ENCODE data around the gene FGF2. TPM values are rescaled to one million over a fixed set of nuclear protein-coding genes. Genes with fewer than 3 reads are reported as not detected.

Gene FGF2
- total and polyA plus RNA-seq, 12 donors = 0.85 to 5.3 (median 2.6) TPM

DNA sequence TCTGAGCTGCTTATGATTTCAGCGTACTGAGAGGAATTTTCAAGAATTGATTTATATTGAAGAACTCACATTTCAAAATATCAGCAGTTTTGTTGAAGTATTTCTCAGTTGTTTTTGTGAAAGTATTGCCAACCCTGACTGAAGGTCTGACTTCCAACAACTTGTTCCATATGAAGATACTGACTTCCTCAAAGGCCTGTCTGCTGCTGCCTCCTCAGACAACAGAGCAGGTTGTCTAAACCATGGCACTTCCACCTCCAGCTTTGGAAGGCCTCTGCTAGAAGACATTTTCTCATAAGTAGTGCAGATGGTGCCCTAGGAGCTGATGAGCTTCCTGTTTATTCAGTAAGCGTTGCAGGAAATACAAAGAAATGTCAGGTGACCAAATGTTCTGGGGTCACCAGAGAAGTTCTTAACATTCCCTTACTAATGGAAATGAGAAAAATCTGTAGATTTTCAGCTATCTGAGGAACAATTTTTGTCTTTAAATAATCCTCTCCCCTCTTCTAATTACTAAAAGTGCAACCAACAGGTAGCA, 28.8 kb downstream of the FGF2 start:
- TF ChIP-seq CTCF (IDR thresholded peaks at IDR 0.05) = no peak
- no peak for TF ChIP-seq POLR2A (IDR thresholded peaks at IDR 0.05)
- intact Hi-C loops (cut with DNase I) = no loop called here
- Histone ChIP-seq H3K4me3 (no peak overlapping the region), H3K36me3 (replicated peaks in 1 of 2) (no peaks in the 10 kb centered on the region), H3K9me3 (replicated peaks in 1 of 3) (no peaks in the 10 kb centered on the region), H3K4me1 (replicated peaks in 1 of 2) (no peaks in the 10 kb centered on the region), H3K27me3 (no peaks in the 10 kb centered on the region), H3K27ac (no peak overlapping the region)
- 51 to 86% (median 74%) methylated on average over 2 of the region's 2 CpGs for WGBS, 4 donors
- DNase-seq = no peak

GRCh38 chr4:122857160-122857559, 30.5 kb downstream of the FGF2 start:
- 86 to 94% (median 90%) methylated on average over 2 of the region's 2 CpGs for WGBS, 4 donors
- H3K27ac ChIP-seq = no peak overlapping the region
- no peaks in the 10 kb centered on the region for H3K27me3 ChIP-seq
- no peaks in the 10 kb centered on the region for H3K36me3 ChIP-seq (replicated peaks in 1 of 2)
- no peak overlapping the region for H3K4me3 ChIP-seq
- intact Hi-C loops (cut with DNase I) = no loop called here
- no peak for DNase-seq
- H3K4me1 ChIP-seq (replicated peaks in 1 of 2) = no peaks in the 10 kb centered on the region
- TF ChIP-seq CTCF (IDR thresholded peaks at IDR 0.05) (no peak), POLR2A (IDR thresholded peaks at IDR 0.05) (no peak)
- H3K9me3 ChIP-seq (replicated peaks in 1 of 3) = no peaks in the 10 kb centered on the region

GRCh38 chr4:122858705-122859104, 32.1 kb downstream of the FGF2 start:
- Histone ChIP-seq H3K27ac (no peak overlapping the region), H3K36me3 (replicated peaks in 1 of 2) (no peaks in the 10 kb centered on the region), H3K4me1 (replicated peaks in 1 of 2) (no peaks in the 10 kb centered on the region), H3K27me3 (no peaks in the 10 kb centered on the region), H3K9me3 (replicated peaks in 1 of 3) (no peaks in the 10 kb centered on the region), H3K4me3 (no peak overlapping the region)
- 65 to 69% (median 67%) methylated on average over 2 of the region's 2 CpGs for WGBS, 4 donors
- no peak for TF ChIP-seq POLR2A (IDR thresholded peaks at IDR 0.05)
- TF ChIP-seq CTCF (IDR thresholded peaks at IDR 0.05) = no peak
- DNase-seq = no peak
- intact Hi-C loops (cut with DNase I) = no loop called here

DNA sequence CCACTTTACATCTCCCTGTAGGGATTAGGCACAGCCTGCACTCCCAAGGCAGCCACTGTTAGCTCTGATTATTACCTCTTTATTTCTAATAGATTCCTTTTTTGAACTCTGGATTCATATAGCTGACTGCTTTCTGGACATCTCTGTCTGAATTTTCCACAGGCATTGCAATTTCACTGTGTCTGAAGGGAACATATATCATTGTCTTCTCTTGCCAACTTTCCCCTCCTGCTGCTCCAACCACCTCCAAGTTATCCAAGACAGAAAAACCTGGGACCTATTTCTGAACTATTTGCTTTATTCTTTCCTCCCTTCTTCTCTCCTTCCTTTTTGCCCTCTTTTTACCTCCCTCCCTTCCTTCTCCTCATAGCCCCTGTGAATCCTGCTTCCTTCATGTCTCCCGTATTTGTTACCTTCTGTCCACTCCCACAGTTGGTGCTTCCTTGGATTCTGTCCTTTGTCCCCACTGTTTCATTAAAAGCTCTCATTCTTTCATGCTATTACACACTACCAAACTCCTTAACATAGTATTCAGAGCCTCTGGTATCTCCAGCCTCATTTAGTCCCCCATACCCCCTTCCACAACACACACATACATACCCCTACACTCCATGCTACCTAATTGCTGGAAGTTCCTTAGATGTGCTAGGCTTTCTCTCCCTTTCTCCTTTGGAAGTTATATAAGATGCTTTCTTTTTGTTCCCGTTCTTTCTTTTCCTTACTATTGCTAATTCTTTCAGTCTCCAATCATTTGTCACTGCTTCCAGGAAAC, 34.7 kb downstream of the FGF2 start:
- intact Hi-C loops (cut with DNase I) = no loop called here
- H3K9me3 ChIP-seq (replicated peaks in 1 of 3) = no peaks in the 10 kb centered on the region
- no peak overlapping the region for H3K4me3 ChIP-seq
- H3K27ac ChIP-seq = no peak overlapping the region
- TF ChIP-seq POLR2A (IDR thresholded peaks at IDR 0.05) (no peak), CTCF (IDR thresholded peaks at IDR 0.05) (no peak)
- H3K4me1 ChIP-seq (replicated peaks in 1 of 2) = no peaks in the 10 kb centered on the region
- no peak for DNase-seq
- H3K36me3 ChIP-seq (replicated peaks in 1 of 2) = no peaks in the 10 kb centered on the region
- WGBS, 4 donors = 69 to 82% (median 76%) methylated on average over 2 of the region's 2 CpGs
- H3K27me3 ChIP-seq = no peaks in the 10 kb centered on the region
